ENCODE measurements around the gene ZNF646. TPM values are rescaled to one million over a fixed set of nuclear protein-coding genes. Genes with fewer than 3 reads are reported as not detected.

ZNF646 gene
- total and polyA plus RNA-seq, 2 of the 13 experiments (the other 11 are each of a cell fraction or from before 2014, with no cell fraction given) = 3.4 to 10.9 TPM

DNA sequence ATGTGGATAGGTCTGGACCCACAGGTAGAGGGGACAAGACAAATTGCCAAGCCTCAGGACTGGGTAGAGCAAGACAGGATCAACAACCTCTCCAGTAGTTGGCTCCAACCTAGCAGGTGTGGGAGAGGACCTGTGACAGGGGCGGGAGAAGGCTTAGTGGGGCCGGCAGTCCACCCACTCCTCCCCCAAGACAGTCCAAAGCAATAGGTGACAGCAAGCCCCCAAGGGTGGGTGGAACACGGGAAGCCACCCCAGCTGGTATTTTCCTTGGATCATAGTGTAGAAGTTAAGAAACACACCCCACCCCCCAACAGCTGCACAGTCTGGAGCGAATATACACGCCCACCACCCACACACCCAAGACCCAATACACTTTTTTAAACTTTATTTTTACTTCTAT lies 45.0 kb upstream of the ZNF646 start:
- 59% methylated on average over 5 of the region's 5 CpGs for WGBS (ENCODE audit: low lambda C conversion rate)
- no peak overlapping the region for H3K4me3 ChIP-seq (replicated peaks in 1 of 3; ENCODE audit: insufficient read depth in 1 of 3, low read depth in 2 of 3, low read length in 3 of 3)
- H3K9ac ChIP-seq (ENCODE audit: insufficient read depth, low read depth, low read length) = no peak overlapping the region
- no peaks in the 10 kb centered on the region for H3K9me3 ChIP-seq (ENCODE audit: low read length)
- H3K27me3 ChIP-seq (ENCODE audit: control insufficient read depth in 1 of 2, insufficient read depth in 2 of 2, low read length in 2 of 2) = no peaks in the 10 kb centered on the region; a peak in 1 of 5 replicates
- peaks cover 59% of the 10 kb centered on the region for H3K4me1 ChIP-seq (ENCODE audit: insufficient read depth, low read length)
- intact Hi-C loops (cut with micrococcal nuclease; ENCODE audit: unreplicated experiment) = loop anchor here (5.0 kb wide), 1 partner anchor 128 kb away; no protein-coding TSS in a partner anchor
- ATAC-seq = no peak
- in situ Hi-C loops (cut with HindIII; ENCODE audit: extremely low pct_ligation_motif_present, low pct_unique_long_range_greater_than_20kb) = no loop called here
- CTCF ChIA-PET (ENCODE audit: low intra/inter-chr PET ratio, low total read pairs) = no interaction called here
- H3K4me2 ChIP-seq (ENCODE audit: low read depth, low read length) = no peak overlapping the region
- POLR2A ChIA-PET = no interaction called here
- DNase-seq (ENCODE audit: low spot score) = no peak
- H2AFZ ChIP-seq (ENCODE audit: low read length) = no peak overlapping the region
- BruUV-seq (replicated peaks) = no TSS peak
- peaks cover 1% of the 10 kb centered on the region; the same call in 1 of the 2 replicates for H4K20me1 ChIP-seq (ENCODE audit: insufficient read depth, low read length)
- no peaks in the 10 kb centered on the region for H3K36me3 ChIP-seq (replicated peaks in 1 of 2; ENCODE audit: control insufficient read depth in 1 of 2, insufficient read depth in 2 of 2, low read length in 2 of 2)
- no peak for FAIRE-seq
- no peak overlapping the region for H3K27ac ChIP-seq (ENCODE audit: extremely low read length, insufficient read depth, low read length)
- TF ChIP-seq KDM3A (CRISPR knock-in tag; IDR thresholded peaks at IDR 0.05; ENCODE audit: low read depth) (no peak), ZNF562 (CRISPR knock-in tag; IDR thresholded peaks at IDR 0.05; ENCODE audit: borderline replicate concordance) (no peak), ZNF256 (CRISPR knock-in tag; conservative IDR thresholded peaks at IDR 0.05) (no peak), SATB2 (CRISPR knock-in tag; IDR thresholded peaks at IDR 0.05) (no peak), HDAC1 (CRISPR knock-in tag; IDR thresholded peaks at IDR 0.05) (no peak)
- TF ChIP-seq, protein P1, sequence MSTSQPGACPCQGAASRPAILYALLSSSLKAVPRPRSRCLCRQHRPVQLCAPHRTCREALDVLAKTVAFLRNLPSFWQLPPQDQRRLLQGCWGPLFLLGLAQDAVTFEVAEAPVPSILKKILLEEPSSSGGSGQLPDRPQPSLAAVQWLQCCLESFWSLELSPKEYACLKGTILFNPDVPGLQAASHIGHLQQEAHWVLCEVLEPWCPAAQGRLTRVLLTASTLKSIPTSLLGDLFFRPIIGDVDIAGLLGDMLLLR (CRISPR knock-in tag; IDR thresholded peaks at IDR 0.05) = no peak
- TF ChIP-seq, protein P2, sequence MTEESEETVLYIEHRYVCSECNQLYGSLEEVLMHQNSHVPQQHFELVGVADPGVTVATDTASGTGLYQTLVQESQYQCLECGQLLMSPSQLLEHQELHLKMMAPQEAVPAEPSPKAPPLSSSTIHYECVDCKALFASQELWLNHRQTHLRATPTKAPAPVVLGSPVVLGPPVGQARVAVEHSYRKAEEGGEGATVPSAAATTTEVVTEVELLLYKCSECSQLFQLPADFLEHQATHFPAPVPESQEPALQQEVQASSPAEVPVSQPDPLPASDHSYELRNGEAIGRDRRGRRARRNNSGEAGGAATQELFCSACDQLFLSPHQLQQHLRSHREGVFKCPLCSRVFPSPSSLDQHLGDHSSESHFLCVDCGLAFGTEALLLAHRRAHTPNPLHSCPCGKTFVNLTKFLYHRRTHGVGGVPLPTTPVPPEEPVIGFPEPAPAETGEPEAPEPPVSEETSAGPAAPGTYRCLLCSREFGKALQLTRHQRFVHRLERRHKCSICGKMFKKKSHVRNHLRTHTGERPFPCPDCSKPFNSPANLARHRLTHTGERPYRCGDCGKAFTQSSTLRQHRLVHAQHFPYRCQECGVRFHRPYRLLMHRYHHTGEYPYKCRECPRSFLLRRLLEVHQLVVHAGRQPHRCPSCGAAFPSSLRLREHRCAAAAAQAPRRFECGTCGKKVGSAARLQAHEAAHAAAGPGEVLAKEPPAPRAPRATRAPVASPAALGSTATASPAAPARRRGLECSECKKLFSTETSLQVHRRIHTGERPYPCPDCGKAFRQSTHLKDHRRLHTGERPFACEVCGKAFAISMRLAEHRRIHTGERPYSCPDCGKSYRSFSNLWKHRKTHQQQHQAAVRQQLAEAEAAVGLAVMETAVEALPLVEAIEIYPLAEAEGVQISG (CRISPR knock-in tag; IDR thresholded peaks at IDR 0.05) = no peak
- H3K79me2 ChIP-seq (ENCODE audit: insufficient read depth, low read length) = peaks cover 3% of the 10 kb centered on the region
